ENCODE data around the gene KCNK13.

DNA sequence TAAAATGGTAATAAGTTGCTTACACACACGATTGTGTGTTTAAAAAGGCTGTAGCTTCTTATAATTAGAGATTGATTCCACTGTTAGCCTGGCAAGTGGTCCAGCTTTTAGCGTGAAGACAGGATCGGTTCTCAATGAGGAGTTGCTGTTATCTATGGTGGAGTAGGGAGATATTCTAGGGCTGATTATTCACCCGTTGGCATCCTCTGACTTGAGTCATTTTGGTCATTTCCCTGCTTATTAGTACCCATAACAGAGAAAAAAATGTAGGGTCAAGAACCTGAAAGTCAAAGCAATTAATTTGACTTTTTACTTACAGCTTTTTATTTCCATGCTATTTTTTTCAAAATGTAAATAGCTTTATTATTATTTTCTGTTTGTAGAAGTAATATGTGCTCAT lies 76.0 kb downstream of the KCNK13 start:
- TF ChIP-seq, protein P1, sequence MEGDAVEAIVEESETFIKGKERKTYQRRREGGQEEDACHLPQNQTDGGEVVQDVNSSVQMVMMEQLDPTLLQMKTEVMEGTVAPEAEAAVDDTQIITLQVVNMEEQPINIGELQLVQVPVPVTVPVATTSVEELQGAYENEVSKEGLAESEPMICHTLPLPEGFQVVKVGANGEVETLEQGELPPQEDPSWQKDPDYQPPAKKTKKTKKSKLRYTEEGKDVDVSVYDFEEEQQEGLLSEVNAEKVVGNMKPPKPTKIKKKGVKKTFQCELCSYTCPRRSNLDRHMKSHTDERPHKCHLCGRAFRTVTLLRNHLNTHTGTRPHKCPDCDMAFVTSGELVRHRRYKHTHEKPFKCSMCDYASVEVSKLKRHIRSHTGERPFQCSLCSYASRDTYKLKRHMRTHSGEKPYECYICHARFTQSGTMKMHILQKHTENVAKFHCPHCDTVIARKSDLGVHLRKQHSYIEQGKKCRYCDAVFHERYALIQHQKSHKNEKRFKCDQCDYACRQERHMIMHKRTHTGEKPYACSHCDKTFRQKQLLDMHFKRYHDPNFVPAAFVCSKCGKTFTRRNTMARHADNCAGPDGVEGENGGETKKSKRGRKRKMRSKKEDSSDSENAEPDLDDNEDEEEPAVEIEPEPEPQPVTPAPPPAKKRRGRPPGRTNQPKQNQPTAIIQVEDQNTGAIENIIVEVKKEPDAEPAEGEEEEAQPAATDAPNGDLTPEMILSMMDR (IDR thresholded peaks at IDR 0.05), result no peak
- TF ChIP-seq POLR2A (IDR thresholded peaks at IDR 0.05), result no peak
